NOMO-1 treated with dmso at 0.1 percent for 144 hours (cell line): Measurements from ENCODE around the gene EEF1A1.
"Not testable (repeated sequence)": the region's sequence is repeated elsewhere in the genome, so short reads cannot be mapped to it uniquely, and the experiment has no call there.

Experiments
- DNase-seq: peaks from one replicate; lab custom pipeline; 2025; ENCODE audit not compliant: unreplicated experiment; lab: John Stamatoyannopoulos, UW

EEF1A1 gene

DNA sequence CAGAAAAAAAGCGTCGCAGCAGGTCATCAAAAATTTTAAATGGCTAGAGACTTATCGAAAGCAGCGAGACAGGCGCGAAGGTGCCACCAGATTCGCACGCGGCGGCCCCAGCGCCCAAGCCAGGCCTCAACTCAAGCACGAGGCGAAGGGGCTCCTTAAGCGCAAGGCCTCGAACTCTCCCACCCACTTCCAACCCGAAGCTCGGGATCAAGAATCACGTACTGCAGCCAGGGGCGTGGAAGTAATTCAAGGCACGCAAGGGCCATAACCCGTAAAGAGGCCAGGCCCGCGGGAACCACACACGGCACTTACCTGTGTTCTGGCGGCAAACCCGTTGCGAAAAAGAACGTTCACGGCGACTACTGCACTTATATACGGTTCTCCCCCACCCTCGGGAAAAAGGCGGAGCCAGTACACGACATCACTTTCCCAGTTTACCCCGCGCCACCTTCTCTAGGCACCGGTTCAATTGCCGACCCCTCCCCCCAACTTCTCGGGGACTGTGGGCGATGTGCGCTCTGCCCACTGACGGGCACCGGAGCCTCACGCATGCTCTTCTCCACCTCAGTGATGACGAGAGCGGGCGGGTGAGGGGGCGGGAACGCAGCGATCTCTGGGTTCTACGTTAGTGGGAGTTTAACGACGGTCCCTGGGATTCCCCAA is at the start of gene EEF1A1:
TSS of gene EEF1A1 (minus strand) at position 345 of the 663 bp plus-strand sequence. CDS start 1,006 bp downstream, outside the sequence.
- peak; percentile 99 for DNase-seq

DNA sequence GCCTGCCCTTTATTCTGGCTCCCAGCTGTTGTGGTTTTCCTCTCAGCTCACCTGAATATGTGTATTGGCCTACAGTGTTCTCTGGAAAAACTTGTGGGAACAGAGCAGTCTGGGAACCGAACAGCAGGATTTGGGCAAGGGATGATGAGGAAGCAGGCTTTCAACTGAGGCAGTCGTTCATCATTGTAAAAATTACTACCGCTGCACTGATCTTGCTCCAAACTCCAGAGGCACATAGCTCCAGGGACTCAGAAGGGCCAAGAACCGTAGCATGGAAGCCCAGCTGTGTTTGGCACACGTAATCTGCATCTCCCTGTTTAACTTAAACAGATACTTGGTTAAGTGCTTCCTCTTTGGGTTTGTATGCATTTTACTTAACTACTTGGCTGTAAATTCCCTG is 48.3 kb upstream of the EEF1A1 start:
- DNase-seq: no peak

DNA sequence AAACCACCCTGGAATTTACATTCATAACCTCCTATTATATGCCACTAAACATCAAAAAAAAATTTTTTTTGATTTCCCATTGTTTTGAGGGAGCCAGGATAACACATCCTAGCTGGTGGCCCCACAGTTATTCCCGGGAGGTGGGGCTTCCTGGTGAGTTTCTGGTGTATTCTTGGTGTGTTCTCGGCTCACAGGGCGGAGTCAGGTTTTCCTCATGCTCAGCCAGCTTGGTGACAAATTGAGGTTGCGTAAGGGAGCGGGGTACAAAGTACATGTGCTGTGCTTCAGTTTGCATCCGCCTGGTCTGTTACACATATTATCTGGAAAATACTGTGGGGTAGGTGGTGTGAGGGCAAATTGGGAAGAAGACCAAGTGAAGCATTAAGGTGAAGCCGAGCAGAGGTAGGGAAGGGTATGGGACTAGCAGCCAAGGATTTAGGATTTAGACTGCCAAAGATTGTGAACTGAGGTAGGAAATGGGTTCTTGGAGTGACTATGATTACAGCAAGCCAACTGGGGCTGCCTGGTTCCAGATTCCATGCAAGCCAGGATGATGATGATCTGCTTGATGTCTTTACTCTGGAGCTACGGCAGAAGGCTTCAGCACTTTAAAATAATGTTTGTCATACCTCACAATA is 46.2 kb upstream of the EEF1A1 start:
- peak; percentile 84 for DNase-seq

DNA sequence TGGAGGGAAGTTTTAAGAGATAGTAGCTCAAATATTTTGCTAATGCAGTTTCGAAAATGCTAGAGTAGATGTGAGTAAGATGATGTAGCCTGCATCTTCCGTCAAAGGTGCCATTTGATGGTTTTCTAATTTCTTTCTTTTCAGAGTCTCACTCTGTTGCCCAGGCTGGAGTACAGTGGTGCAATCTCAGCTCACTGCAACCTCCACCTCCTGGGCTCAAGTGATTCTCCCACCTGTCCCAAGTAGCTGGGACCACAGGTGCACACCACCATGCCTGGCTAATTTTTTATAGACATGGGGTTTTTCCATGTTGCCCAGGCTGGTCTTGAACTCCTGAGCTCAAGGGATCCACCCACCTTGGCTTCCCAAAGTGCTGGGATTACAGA is 45.6 kb upstream of the EEF1A1 start:
- DNase-seq: not testable (repeated sequence)

DNA sequence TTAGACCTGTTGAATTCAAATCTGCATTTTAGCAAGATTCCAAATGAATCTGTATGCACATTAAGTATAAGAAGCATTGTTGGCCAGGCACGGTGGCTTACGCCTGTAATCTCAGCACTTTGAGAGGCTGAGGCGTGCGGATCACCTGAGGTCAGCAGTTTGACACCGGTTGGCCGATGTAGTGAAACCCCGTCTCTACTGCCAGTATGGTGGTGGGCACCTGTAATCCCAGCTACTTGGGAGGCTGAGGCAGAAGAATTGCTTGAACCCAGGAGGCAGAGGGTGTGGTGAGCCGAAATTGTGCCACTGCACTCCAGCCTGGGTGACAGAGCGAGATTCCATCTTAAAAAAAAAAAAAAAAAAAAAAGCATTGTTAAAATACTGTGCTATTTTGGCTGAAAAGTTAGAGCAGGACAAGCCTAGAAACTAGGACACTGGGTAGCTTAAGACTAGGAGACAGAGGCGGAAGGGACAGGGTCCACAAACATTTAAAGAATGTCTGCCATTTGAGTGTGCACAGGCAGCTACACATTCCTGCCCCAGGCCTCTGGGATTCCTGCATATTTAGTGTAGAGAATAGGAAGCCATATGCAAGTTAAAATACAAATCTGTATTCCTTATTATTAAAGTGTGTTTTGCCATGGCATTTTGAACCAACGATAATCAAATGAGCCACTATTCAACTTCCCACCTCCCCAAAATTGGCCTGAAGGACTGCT is 45.1 kb upstream of the EEF1A1 start:
- no peak for DNase-seq

DNA sequence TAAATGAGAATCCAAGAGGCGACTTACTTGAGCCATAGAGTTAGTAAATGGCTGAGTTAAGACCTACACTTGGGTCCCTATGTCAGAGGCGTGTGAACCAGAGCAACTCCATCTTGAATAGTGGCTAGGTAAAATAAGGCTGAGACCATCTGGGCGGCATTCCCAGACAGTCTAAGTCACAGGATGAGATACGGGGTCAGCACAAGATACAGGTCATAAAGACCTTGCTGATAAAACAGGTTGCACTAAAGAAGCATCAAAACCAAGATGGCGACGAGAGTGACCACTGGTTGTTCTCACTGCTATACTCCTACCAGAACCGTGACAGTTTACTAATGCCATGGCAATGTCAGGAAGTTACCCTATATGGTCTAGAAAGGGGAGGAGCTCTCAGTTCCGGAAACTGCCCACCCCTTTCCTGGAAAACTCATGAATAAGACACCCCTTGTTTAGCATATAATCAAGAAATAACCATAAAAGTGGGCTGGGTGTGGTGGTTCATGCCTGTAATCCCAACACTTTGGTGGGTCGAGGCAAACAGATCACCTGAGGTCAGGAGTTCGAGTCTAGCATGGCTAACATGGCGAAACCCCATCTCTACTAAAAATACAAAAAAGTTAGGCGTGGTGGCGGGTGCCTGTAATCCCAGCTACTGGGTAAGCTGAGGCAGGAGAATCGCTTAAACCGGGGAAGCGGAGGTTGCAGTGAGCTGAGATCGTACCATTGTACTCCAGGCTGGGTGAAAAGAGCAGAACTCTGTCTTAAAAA is 43.9 kb upstream of the EEF1A1 start:
- DNase-seq: no peak

DNA sequence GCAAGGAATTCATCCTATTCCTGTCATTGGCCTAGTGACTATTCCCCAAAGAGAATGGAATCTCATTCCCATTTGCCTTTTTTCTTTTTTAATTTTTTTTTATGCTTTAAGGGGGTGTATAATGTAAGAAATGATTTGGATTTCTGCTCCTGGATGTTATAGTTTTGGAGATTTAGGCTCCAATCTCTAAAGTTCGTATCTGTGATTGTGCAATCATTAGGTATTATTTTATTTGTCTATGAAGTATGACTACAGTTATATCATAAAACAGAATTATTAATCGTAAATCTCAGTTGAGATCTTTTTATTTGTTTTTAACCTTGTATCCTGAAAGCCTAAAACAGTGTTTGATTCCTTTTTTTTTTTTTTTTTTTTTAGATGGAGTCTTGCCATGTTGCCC is 41.7 kb upstream of the EEF1A1 start:
- no peak for DNase-seq

DNA sequence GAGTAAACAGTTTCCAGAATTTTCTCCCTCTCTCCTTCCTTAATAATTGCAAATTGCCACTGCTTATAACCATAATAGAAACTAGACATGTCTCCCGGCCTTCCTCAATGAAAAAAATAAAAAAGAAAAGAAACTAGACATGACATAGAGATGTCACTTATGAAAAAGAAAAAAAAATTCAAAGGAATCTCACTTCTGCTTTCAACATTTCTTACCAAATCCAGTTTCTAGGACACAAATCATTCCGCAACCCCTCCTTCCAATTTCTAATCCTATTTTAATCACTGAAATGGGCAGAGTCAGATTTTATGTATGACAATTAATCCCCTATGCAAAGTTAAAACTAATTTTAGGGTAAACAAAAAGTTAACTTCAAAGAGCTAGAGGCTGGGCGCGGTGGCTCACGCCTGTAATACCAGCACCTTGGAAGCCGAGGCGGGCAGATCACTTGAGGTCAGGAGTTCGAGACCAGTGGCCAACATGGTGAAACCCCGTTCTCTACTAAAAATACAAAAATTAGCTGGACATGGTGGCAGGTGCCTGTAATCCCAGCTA is 40.1 kb upstream of the EEF1A1 start:
- no peak for DNase-seq

DNA sequence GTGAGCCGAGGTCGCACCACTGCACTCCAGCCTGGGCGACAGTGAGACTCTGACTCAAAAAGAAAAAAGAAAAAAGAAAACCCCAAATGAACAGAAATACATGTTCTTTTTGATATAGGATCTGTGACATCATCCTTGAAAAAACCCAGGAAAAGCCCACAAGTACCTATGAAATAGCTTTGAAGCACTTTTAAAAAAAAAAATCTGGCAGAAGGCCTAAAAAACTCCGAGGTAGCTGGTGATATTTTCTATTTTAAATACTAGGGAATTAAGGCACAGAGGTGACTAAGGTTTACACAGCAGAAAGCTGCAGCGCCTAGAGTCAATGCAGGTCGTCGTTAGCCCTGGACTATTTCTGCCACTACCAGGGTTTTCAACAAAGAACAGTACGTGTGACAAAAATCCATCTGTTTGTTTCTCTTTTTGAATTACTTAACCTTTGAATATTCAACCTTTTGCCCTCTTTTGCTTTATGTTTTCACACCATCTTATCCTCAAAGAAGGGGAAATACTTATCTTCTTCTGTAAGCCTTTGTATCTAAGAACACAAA is 39.4 kb upstream of the EEF1A1 start:
- DNase-seq: no peak

DNA sequence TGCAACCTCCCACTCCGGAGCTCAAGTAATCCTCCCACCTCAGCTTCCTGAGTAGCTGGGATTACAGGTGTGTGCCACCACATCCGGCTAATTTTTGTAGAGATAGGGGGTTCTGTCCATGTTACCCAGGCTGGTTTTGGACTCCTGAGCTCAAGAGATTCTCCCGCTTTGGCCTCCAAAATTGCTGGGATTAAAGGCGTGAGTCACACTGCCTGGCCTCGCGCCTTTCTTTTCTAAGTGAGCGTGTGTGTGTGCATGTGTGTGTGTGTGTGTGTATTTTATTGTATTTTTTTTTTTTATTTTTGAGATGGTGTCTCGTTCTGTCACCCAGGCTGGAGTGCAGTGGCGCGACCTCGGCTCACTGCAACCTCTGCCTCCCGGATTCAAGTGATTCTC is 38.6 kb upstream of the EEF1A1 start:
- DNase-seq: not testable (repeated sequence)

DNA sequence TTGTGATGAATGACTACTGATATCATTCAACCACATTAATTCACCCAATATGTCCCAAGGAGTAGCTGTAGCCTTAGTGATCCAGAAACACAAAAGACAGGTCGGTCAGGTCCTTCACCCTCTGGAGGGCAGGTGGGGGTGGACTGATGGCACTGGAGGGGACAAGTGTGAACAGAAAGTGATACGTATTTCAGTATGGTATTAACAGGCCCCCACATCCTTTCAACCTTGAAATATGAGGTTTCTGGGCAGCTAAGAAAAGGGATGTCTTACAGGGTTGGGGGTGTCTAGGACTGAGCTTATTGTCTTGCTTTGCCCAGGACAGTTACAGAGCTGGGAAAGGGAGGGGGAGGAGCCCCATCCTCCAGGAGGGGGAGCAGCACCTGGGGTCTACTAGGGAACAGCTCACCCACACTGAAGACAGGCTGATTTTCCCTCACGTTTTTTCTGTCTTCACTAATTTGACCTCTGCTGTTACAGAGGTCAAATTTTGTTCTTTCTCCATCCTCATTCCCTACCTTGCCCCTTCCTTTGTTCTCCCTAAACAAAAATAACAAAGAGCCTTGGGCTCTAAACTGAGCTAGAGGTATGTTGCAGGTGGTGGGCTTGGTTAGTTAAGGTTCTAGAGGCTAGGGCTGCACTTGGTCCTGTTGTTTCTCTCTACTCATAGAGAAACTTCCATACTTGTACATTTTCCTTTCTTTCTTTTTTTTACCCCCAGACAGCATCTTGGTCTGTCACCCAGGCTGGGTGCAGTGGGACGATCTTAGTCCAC is 38.0 kb upstream of the EEF1A1 start:
- no peak for DNase-seq

DNA sequence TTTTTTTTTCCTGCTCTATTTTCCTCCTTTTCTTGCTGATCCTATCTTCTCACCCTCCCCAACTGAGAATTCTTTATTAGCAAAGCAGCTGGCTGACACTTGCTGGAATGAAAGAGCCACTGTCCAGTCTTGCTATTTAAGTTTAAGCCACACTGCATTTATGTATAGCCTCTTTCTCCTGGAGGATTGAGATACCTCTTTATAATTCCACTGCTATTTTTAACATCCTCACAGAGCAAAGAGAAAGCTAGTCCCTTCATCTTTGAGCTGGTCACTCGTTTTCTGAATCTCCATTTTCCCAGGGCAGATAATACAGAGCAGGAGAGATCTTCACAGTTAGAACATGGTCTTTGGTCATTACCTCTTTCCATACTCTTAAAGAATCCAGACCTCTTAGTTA is 36.0 kb upstream of the EEF1A1 start:
- no peak for DNase-seq

DNA sequence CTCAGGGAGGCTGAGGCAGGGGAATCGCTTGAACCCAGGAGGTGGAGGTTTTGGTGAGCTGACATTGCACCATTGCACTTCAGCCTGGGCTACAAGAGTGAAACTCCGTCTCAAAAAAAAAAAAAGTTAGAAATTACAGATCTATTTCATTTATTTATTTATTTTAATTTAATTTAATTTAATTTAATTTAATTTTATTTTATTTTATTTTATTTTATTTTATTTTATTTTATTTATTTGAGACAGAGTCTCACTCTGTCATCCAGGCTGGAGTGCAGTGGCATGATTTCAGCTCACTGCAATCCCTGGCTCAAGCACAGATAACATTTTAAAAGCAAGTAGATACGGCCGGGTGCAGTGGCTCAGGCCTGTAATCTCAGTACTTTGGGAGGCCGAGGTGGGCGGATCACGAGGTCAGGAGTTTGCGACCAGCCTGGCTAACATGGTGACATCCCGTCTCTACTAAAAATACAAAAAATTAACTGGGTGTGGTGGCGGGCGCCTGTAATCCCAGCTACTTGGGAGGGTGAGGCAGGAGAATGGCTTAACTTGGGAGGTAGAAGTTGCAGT is 34.6 kb upstream of the EEF1A1 start:
- DNase-seq: not testable (repeated sequence)

DNA sequence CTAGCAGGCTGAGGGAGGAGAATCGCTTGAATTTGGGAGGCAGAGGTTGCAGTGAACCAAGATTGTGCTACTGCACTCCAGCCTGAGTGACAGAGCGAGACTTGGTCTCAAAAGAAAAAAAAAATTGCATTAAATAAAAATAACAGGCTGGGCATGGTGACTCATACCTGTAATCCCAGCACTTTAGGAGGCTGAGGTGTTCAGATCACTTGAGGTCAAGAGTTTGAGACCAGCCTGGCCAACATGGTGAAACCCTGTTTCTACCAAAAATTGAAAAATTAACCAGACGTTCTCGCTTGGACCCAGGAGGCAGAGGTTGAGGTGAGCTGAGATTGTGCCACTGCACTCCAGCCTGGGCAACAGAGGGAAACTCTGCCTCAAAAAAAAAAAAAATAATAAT is 30.3 kb upstream of the EEF1A1 start:
- not testable (repeated sequence) for DNase-seq

DNA sequence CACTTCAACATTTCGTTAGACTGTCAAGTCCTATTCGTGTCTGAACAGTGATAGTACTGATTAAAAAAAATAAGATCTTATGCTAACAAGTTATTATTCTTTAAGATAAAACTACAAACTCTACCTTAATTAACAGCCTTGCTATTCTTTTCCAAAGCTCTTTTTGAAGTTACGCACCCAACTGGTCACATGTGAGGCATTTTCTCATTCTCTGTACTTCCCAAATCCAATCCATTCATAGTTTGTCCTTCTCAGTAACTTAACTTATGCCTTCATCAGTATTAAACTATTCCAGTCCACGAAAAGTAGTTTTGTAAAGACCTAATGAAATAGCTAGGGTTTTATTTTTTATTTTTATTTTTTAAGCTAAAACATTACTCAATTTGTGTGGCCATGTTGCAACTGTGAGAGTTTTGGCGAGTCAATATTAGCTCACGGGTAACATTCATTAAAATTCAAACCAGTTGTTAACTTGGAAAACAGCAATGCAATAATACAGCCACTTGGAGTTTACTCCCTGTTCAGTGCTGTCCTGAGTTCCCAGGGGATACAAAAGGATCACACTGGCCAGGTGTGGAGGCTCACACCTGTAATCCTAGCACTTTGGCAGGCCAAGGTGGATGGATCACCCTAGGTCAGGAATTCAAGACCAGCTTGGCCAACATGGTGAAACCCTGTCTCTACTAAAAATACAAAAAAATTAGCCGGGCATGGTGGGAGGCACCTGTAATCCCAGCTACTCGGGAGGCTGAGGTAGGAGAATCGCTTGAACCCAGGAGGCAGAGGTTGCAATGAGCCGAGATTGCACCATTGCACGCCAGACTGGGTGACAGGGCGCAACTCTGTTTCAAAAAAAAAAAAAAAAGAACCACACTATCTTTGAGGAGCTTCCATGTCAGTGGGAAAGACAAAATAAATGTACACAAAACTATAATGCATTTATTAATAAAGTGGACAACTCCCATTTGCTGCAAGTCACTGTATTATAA is 27.9 kb upstream of the EEF1A1 start:
- DNase-seq: no peak

DNA sequence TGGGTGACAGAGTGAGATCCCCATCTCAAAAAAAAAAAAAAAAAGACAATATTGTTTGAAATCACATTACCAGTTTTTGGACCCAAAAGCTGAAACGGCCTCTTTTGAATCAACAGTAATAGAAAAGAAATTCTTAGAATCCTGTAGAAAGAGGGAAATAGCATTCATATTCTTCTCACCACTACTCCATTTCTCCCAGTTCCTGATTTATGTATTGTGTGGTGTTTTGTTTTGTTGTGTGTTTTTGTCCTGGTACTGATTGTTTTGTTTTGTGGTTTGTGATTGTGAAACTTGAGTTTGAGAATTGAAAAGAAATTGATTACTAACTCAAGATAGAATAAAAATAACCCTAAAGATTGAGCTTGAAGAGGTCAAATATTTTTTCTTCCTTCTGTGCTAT is 26.2 kb upstream of the EEF1A1 start:
- no peak for DNase-seq

DNA sequence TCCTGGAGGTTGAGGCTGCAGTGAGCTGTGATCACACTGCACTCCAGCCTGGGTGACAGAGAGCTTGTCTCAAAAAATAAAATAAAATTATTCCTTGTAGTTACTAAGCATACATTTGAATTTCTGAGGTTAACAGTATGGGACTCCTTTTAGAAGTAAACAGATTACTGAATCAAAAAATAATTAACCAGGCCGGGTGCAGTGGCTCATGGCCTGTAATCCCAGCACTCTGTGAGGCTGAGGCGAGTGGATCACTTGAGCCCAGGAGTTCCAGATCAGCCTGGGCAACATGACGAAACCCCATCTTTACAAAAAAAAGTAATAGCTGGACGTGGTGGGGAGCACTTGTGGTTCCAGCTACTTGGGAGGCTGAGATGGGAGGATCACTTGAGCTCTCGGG is 22.1 kb upstream of the EEF1A1 start:
- DNase-seq: no peak

DNA sequence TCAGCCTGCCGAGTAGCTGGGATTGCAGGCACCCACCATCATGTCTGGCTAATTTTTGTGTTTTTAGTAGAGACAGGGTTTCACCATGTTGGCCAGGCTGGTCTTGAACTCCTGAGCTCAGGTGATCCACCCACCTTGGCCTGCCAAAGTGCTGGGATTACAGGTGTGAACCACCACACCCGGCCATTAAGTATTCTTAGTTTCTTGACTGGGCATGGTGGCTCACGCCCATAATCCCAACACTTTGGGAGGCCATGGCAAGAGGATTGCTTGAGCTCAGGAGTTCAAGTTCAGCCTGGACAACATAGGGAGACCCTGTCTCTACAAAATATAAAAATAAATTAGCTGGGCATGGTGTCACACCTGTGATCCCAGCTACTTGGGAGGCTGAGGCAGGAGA is 21.6 kb upstream of the EEF1A1 start:
- not testable (repeated sequence) for DNase-seq
